C4-2B (cell line): Measurements from ENCODE around the gene IL1RL2.

Source experiments
- CTCF ChIP-seq: fragments of 450-650 bp; conservative IDR thresholded peaks from 2 replicates; pipeline ENCODE4 v1.5.1; 2017; ENCODE audit warnings: mild to moderate bottlenecking
- ZFX ChIP-seq: fragments of 450-650 bp; IDR thresholded peaks from 2 replicates; pipeline ENCODE4 v1.6.1; 2017

- TF ChIP-seq CTCF: no peak
- TF ChIP-seq ZFX: no peak
Measured at GRCh38 chr2:102230410-102230909, 43.6 kb downstream of the IL1RL2 start.
